HCT116 (cell line): ENCODE data around the gene LUC7L2. TPM values are rescaled to one million over a fixed set of nuclear protein-coding genes. Genes with fewer than 3 reads are reported as not detected.

Experiments
- ATAC-seq: fragments of 200-7000 bp; cut with Tn5 transposase; 2 replicates; pipeline ENCODE4 v1.9.1; 2020; ENCODE audit warnings: mild to moderate bottlenecking, moderate library complexity
- BruUV-seq: library from RNA; stranded (reverse); fragments of 400-500 nt; replicated peaks from 2 replicates; lab custom pipeline; 2021; lab: Mats Ljungman, UMichigan
- CTCF ChIA-PET: fragments of 300-600 bp; sonication (Branson Sonifier 250); formaldehyde crosslinking; loops from one replicate; lab custom pipeline; 2021; ENCODE audit warnings: antibody characterized with exemption; lab: Charles Lee
- POLR2A ChIA-PET: fragments of 300-600, 350-600 bp; sonication (Branson Sonifier 250); formaldehyde crosslinking; loops from one replicate; lab custom pipeline; 2021; ENCODE audit warnings: antibody characterized with exemption; lab: Charles Lee
- RAD21 ChIA-PET, 2 experiments: fragments of 300-600 bp; sonication (Branson Sonifier 250); formaldehyde crosslinking; loops; one replicate each; lab custom pipeline; 2023; ENCODE audit warnings: low total read pairs in 2 of 2; ENCODE audit not compliant: uncharacterized antibody in 2 of 2, unreplicated experiment in 2 of 2, low non-redundant PET in 1 of 2; lab: Charles Lee
- DNase-seq: peaks from one replicate; pipeline ENCODE4 v3.0.0-alpha.2; 2010; ENCODE audit warnings: low read depth, low spot score
- H2AFZ ChIP-seq: fragments of 200-600 bp; shearing (Covaris generic), sonication (generic); 2 replicates; pipeline ENCODE4 v1.6.1; 2017; ENCODE audit warnings: low read depth, mixed run types, mixed read lengths, antibody characterized with exemption, low read length; ENCODE audit not compliant: poor library complexity, severe bottlenecking
- H3K27ac ChIP-seq: 2 replicates; pipeline ENCODE4 v1.5.1; 2012; ENCODE audit warnings: low read depth, low read length
- H3K27me3 ChIP-seq: fragments of 200-600 bp; sonication (generic); 2 replicates; pipeline ENCODE4 v1.6.1; 2016; ENCODE audit warnings: mixed run types, low read length, mixed read lengths; ENCODE audit not compliant: insufficient read depth
- H3K36me3 ChIP-seq, 2 experiments: fragments of 200-500 bp in 1 of 2; fragments of 200-600 bp in 1 of 2; sonication (Bioruptor generic) in 1 of 2; sonication (generic) in 1 of 2; 2 replicates each; pipeline versions ENCODE4 v1.5.1 to v1.6.1; 2014 to 2016; ENCODE audit warnings: low read length in 2 of 2, inconsistent platforms in 1 of 2, mixed read lengths in 1 of 2, mixed run types in 1 of 2; ENCODE audit not compliant: insufficient read depth in 2 of 2, control insufficient read depth in 1 of 2
- H3K4me1 ChIP-seq, 2 experiments: fragments of 200-600 bp in 1 of 2; sonication (generic) in 1 of 2; 2 replicates each; pipeline versions ENCODE4 v1.5.1 to v1.6.1; 2012 to 2017; ENCODE audit warnings: low read length in 2 of 2, inconsistent platforms in 1 of 2, mild to moderate bottlenecking in 1 of 2, mixed read lengths in 1 of 2, mixed run types in 1 of 2, moderate library complexity in 1 of 2; ENCODE audit not compliant: insufficient read depth in 2 of 2, control insufficient read depth in 1 of 2
- H3K4me2 ChIP-seq: fragments of 200-600 bp; sonication (generic); 2 replicates; pipeline ENCODE4 v1.6.1; 2017; ENCODE audit warnings: mixed run types, low read length, mixed read lengths
- H3K4me3 ChIP-seq, 2 experiments: fragments of 200-600 bp in 1 of 2; sonication (generic) in 1 of 2; replicated peaks in 1 of 2; 2 replicates each; pipeline ENCODE4 v1.5.1; 2011 to 2016; ENCODE audit warnings: low read length in 2 of 2, control low read depth in 1 of 2, low read depth in 1 of 2, mild to moderate bottlenecking in 1 of 2, mixed read lengths in 1 of 2, mixed run types in 1 of 2
- H3K79me2 ChIP-seq: fragments of 200-600 bp; sonication (generic); 2 replicates; pipeline ENCODE4 v1.6.1; 2017; ENCODE audit warnings: mild to moderate bottlenecking, mixed run types, low read length, moderate library complexity, mixed read lengths; ENCODE audit not compliant: insufficient read depth
- H3K9ac ChIP-seq: fragments of 200-600 bp; sonication (generic); 2 replicates; pipeline ENCODE4 v1.6.1; 2016; ENCODE audit warnings: low read length, mixed read lengths
- H3K9me2 ChIP-seq: fragments of 200-600 bp; sonication (generic), shearing (Covaris generic); 2 replicates; pipeline ENCODE4 v1.6.1; 2017; ENCODE audit warnings: mixed run types, mild to moderate bottlenecking, moderate library complexity; ENCODE audit not compliant: insufficient read depth
- H3K9me3 ChIP-seq, 2 experiments: fragments of 200-500 bp in 1 of 2; fragments of 200-600 bp in 1 of 2; sonication (Bioruptor generic) in 1 of 2; sonication (generic) in 1 of 2; 2 replicates each; pipeline ENCODE4 v1.6.1; 2014 to 2017; ENCODE audit warnings: low read length in 2 of 2, mixed read lengths in 2 of 2, inconsistent platforms in 1 of 2, low read depth in 1 of 2, mild to moderate bottlenecking in 1 of 2, mixed run types in 1 of 2, moderate library complexity in 1 of 2; ENCODE audit not compliant: control insufficient read depth in 1 of 2, insufficient read depth in 1 of 2
- H4K20me1 ChIP-seq: fragments of 200-600 bp; sonication (generic), shearing (Covaris generic); 2 replicates; pipeline ENCODE4 v1.6.1; 2017; ENCODE audit warnings: mixed run types, mild to moderate bottlenecking, moderate library complexity; ENCODE audit not compliant: insufficient read depth
- CBX3 ChIP-seq: IDR thresholded peaks from 2 replicates; pipeline ENCODE4 v1.6.1; 2012; ENCODE audit warnings: low read depth
- CEBPB ChIP-seq: IDR thresholded peaks from 2 replicates; pipeline ENCODE4 v1.6.1; 2012; ENCODE audit warnings: low read depth
- EZH2 ChIP-seq: fragments of 200-600 bp; sonication (generic); IDR thresholded peaks from 2 replicates; pipeline ENCODE4 v1.6.1; 2017; ENCODE audit warnings: antibody characterized with exemption, mixed run types
- EZH2phosphoT487 ChIP-seq: fragments of 200-600 bp; IDR thresholded peaks from 2 replicates; pipeline ENCODE4 v1.6.1; 2018; ENCODE audit warnings: antibody characterized with exemption, borderline replicate concordance
- FOSL1 ChIP-seq: IDR thresholded peaks from 2 replicates; pipeline ENCODE4 v1.6.1; 2012; ENCODE audit warnings: low read depth
- RAD21 ChIP-seq: IDR thresholded peaks from 2 replicates; pipeline ENCODE4 v1.6.1; 2012; ENCODE audit warnings: low read depth, mild to moderate bottlenecking
- SIN3A ChIP-seq: IDR thresholded peaks from 2 replicates; pipeline ENCODE4 v1.6.1; 2012; ENCODE audit warnings: low read depth
- SP1 ChIP-seq: IDR thresholded peaks from 2 replicates; pipeline ENCODE4 v1.6.1; 2012; ENCODE audit warnings: low read depth
- TCF7L2 ChIP-seq: IDR thresholded peaks from 2 replicates; pipeline ENCODE4 v1.7.0; 2011; ENCODE audit warnings: borderline replicate concordance, inconsistent platforms; ENCODE audit not compliant: insufficient read depth, insufficient read length; ENCODE audit errors: extremely low read depth
- YY1 ChIP-seq: IDR thresholded peaks from 2 replicates; pipeline ENCODE4 v1.6.1; 2011; ENCODE audit warnings: low read length, low read depth, moderate library complexity, mild to moderate bottlenecking; ENCODE audit not compliant: insufficient replicate concordance; ENCODE audit errors: extremely low read depth
- ZFX ChIP-seq: fragments of 450-650 bp; IDR thresholded peaks from 2 replicates; pipeline ENCODE4 v1.6.1; 2017
- intact Hi-C: fragments of 100-400 bp; cut with micrococcal nuclease; formaldehyde crosslinking; loops from 2 replicates; pipeline ENCODE4 v1.10.0; 2022
- total RNA-seq: library from RNA; stranded (reverse); gene quantifications from one replicate; pipeline ENCODE4 v1.2.1, GENCODE V29; 2021; ENCODE audit not compliant: unreplicated experiment
- TF ChIP-seq, protein P1 (sequence below), 3 experiments: fragments of 200-600 bp in 1 of 3; sonication (generic) in 1 of 3; IDR thresholded peaks in 2 of 3; conservative IDR thresholded peaks in 1 of 3; 2 replicates each; pipeline ENCODE4 v1.5.1; 2012 to 2017; ENCODE audit warnings: low read depth in 2 of 3, low read length in 2 of 3, antibody characterized with exemption in 1 of 3, borderline replicate concordance in 1 of 3, control low read depth in 1 of 3, mild to moderate bottlenecking in 1 of 3, mixed read lengths in 1 of 3, mixed run types in 1 of 3, moderate library complexity in 1 of 3; ENCODE audit not compliant: insufficient read depth in 1 of 3
- TF ChIP-seq, protein P2 (sequence below): IDR thresholded peaks from 2 replicates; pipeline ENCODE4 v1.6.1; 2011; ENCODE audit warnings: mild to moderate bottlenecking, low read length, moderate library complexity; ENCODE audit not compliant: insufficient replicate concordance; ENCODE audit errors: extremely low read depth
- TF ChIP-seq, protein P3 (sequence below): IDR thresholded peaks from 2 replicates; pipeline ENCODE4 v1.6.1; 2012

Gene LUC7L2
- total RNA-seq, 1 experiment from 2014 or later: 98.8 TPM

DNA sequence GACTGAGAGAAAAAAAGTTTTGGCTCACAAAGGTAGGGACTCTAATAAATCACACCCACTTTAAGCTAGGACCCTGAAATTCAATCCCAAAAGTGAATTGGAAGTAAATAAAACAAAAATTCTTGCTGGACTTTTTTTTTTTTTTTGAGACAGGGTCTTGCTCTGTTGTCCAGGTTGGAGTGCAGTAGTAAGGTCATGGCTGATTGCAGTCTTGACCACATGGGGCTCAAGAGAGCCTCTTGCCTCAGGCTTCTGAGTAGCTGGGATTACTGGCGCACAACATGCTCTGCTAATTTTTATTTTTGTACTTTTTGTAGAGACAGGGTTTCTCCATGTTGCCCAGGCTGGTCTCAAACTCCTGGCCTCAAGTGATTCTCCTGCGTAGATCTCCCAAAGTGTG lies 5.0 kb upstream of the LUC7L2 start:
- RAD21 ChIA-PET: no interaction called here
- Histone ChIP-seq H3K27ac (no peak overlapping the region), H3K4me1 (peaks cover 5 to 16% of the 10 kb centered on the region in 2 experiments; a peak in 3 of 4 replicates), H3K9me2 (no peaks in the 10 kb centered on the region), H4K20me1 (no peaks in the 10 kb centered on the region), H2AFZ (no peak overlapping the region), H3K4me2 (no peak overlapping the region), H3K9me3 (no peaks in the 10 kb centered on the region), H3K27me3 (no peaks in the 10 kb centered on the region), H3K79me2 (peaks cover 17% of the 10 kb centered on the region), H3K4me3 (no peak overlapping the region), H3K9ac (no peak overlapping the region), H3K36me3 (no peaks in the 10 kb centered on the region)
- no TSS peak for BruUV-seq
- no peak for DNase-seq
- no peak for ATAC-seq
- TF ChIP-seq SP1 (no peak), ZFX (no peak)
- TF ChIP-seq, protein P1, sequence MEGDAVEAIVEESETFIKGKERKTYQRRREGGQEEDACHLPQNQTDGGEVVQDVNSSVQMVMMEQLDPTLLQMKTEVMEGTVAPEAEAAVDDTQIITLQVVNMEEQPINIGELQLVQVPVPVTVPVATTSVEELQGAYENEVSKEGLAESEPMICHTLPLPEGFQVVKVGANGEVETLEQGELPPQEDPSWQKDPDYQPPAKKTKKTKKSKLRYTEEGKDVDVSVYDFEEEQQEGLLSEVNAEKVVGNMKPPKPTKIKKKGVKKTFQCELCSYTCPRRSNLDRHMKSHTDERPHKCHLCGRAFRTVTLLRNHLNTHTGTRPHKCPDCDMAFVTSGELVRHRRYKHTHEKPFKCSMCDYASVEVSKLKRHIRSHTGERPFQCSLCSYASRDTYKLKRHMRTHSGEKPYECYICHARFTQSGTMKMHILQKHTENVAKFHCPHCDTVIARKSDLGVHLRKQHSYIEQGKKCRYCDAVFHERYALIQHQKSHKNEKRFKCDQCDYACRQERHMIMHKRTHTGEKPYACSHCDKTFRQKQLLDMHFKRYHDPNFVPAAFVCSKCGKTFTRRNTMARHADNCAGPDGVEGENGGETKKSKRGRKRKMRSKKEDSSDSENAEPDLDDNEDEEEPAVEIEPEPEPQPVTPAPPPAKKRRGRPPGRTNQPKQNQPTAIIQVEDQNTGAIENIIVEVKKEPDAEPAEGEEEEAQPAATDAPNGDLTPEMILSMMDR (IDR thresholded peaks at IDR 0.05 in 2 of 3, conservative IDR thresholded peaks at IDR 0.05 in 1 of 3; ENCODE audit: borderline replicate concordance in 1 of 3, insufficient read depth in 1 of 3, low read depth in 2 of 3, low read length in 2 of 3): 0 out of 6 replicates have a peak, but pooled peaks of 1 of the 3 experiments have one; percentile 7
- POLR2A ChIA-PET: interaction anchor here (0.6 to 1.4 kb wide), 2 partner anchors 15 to 250 kb away, joined by 3 to 4 read pairs; no protein-coding TSS in a partner anchor
- intact Hi-C loops: no loop called here
- CTCF ChIA-PET: no interaction called here

DNA sequence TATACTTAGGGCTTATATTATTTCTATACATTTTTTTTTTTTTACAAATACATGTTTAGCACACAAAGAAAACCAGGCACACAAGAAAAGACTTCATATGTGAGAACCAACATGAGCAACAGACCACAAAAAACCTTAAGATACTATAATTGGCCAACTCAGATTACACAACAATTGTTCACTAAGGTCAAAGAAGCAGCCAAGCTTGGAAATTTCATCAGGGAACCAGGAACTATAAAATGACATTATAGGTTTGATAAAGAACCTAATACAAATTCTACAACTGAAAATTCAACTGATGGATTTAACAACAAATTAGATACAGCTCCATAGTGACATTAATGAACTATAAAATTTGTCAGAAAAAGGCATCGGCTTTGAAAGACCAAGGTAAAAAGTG lies 4.4 kb upstream of the LUC7L2 start:
- H3K4me2 ChIP-seq: no peak overlapping the region
- no peaks in the 10 kb centered on the region for H3K9me2 ChIP-seq
- H3K36me3 ChIP-seq: no peaks in the 10 kb centered on the region
- no peak overlapping the region for H3K9ac ChIP-seq
- H3K4me3 ChIP-seq: no peak overlapping the region
- H3K27ac ChIP-seq: no peak overlapping the region
- no peaks in the 10 kb centered on the region for H4K20me1 ChIP-seq
- peaks cover 19% of the 10 kb centered on the region for H3K79me2 ChIP-seq
- H2AFZ ChIP-seq: no peak overlapping the region
- DNase-seq (no peak), ATAC-seq (no peak)
- H3K9me3 ChIP-seq: no peaks in the 10 kb centered on the region
- POLR2A ChIA-PET: interaction anchor here (1.1 to 1.4 kb wide), 2 partner anchors 9 to 15 kb away, joined by 4 to 5 read pairs; no protein-coding TSS in a partner anchor
- RAD21 ChIA-PET: no interaction called here
- BruUV-seq: no TSS peak
- CTCF ChIA-PET: no interaction called here
- peaks cover 5 to 14% of the 10 kb centered on the region in 2 experiments; a peak in 3 of 4 replicates for H3K4me1 ChIP-seq
- intact Hi-C loops: no loop called here
- H3K27me3 ChIP-seq: no peaks in the 10 kb centered on the region
- TF ChIP-seq TCF7L2 (no peak), SIN3A (no peak), CEBPB (no peak), RAD21 (no peak), EZH2 (no peak), EZH2phosphoT487 (no peak), SP1 (no peak), CBX3 (no peak), YY1 (no peak), FOSL1 (no peak), ZFX (no peak)
- TF ChIP-seq, protein P2, sequence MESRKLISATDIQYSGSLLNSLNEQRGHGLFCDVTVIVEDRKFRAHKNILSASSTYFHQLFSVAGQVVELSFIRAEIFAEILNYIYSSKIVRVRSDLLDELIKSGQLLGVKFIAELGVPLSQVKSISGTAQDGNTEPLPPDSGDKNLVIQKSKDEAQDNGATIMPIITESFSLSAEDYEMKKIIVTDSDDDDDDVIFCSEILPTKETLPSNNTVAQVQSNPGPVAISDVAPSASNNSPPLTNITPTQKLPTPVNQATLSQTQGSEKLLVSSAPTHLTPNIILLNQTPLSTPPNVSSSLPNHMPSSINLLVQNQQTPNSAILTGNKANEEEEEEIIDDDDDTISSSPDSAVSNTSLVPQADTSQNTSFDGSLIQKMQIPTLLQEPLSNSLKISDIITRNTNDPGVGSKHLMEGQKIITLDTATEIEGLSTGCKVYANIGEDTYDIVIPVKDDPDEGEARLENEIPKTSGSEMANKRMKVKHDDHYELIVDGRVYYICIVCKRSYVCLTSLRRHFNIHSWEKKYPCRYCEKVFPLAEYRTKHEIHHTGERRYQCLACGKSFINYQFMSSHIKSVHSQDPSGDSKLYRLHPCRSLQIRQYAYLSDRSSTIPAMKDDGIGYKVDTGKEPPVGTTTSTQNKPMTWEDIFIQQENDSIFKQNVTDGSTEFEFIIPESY: no peak
- TF ChIP-seq, protein P3, sequence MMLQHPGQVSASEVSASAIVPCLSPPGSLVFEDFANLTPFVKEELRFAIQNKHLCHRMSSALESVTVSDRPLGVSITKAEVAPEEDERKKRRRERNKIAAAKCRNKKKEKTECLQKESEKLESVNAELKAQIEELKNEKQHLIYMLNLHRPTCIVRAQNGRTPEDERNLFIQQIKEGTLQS: no peak
